Colonic mucosa (tissue), 4 donors: Measurements from ENCODE around the gene NFASC. TPM values are rescaled to one million over a fixed set of nuclear protein-coding genes. Genes with fewer than 3 reads are reported as not detected.

Experiments
- DNase-seq: peaks from one replicate; pipeline ENCODE4 v3.0.0-alpha.2; 2020
- H3K27ac ChIP-seq: fragments of 200-600 bp; one replicate; pipeline ENCODE4 v1.8.0; 2021
- H3K27me3 ChIP-seq: fragments of 200-600 bp; one replicate; pipeline ENCODE4 v1.8.0; 2021
- H3K36me3 ChIP-seq: fragments of 200-600 bp; one replicate; pipeline ENCODE4 v1.8.0; 2021
- H3K4me1 ChIP-seq: fragments of 200-600 bp; one replicate; pipeline ENCODE4 v1.8.0; 2021; ENCODE audit warnings: mild to moderate bottlenecking
- H3K4me3 ChIP-seq: fragments of 200-600 bp; one replicate; pipeline ENCODE4 v1.8.0; 2021
- H3K9ac ChIP-seq, 2 donors: one replicate each; pipeline ENCODE4 v1.7.0; 2013; ENCODE audit warnings: control low read depth in 2 of 2, low read depth in 2 of 2, low read length in 2 of 2
- H3K9me3 ChIP-seq: fragments of 200-600 bp; one replicate; pipeline ENCODE4 v1.8.0; 2021
- intact Hi-C: fragments of 100-400 bp; cut with DNase I; formaldehyde crosslinking; loops from one replicate; pipeline ENCODE4 v1.14.1; 2022
- total RNA-seq, 2 donors: library from RNA; stranded (reverse); fragmentation: NEBNext Ultra II Directional in 1 of 2; extraction: Animal tissue kit (Norgen Biotek cat#: 25700) in 1 of 2; gene quantifications; one replicate each; pipeline ENCODE4 v1.2.1, GENCODE V29; 2021
- TF ChIP-seq, protein P1 (sequence below): fragments of 200-600 bp; IDR thresholded peaks from one replicate; pipeline ENCODE4 v1.8.0; 2022; ENCODE audit warnings: antibody characterized with exemption, mild to moderate bottlenecking
- donor health status: healthy.
- donor health status: DM: no; HTN: no; CAD: no.
- donor health status: DM: no; HTN: no; CAD: no.

The NFASC gene
- total RNA-seq, 2 donors from 2014 or later, result 12.1 to 13.9 TPM

DNA sequence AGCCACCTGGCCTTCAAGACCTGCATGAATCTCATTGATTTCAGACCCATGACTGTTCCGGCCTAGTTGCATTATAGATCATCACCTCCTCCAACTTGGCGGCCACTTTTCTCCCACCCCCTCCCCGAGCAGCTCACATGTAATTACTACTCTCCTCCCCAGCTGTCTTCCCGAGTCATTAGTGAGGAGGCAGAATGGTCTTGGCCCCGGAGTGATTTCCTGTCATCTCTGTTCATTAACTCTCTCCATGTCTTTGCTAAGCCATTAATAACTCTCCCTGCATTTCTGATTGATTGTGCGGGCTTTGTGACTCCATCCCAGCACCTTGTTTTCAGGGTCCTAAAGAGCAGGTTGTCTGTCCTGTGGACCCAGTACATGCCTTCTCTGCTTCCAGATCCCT, 96.8 kb downstream of the NFASC start:
- H3K4me1 ChIP-seq, result no peaks in the 10 kb centered on the region
- TF ChIP-seq, protein P1, sequence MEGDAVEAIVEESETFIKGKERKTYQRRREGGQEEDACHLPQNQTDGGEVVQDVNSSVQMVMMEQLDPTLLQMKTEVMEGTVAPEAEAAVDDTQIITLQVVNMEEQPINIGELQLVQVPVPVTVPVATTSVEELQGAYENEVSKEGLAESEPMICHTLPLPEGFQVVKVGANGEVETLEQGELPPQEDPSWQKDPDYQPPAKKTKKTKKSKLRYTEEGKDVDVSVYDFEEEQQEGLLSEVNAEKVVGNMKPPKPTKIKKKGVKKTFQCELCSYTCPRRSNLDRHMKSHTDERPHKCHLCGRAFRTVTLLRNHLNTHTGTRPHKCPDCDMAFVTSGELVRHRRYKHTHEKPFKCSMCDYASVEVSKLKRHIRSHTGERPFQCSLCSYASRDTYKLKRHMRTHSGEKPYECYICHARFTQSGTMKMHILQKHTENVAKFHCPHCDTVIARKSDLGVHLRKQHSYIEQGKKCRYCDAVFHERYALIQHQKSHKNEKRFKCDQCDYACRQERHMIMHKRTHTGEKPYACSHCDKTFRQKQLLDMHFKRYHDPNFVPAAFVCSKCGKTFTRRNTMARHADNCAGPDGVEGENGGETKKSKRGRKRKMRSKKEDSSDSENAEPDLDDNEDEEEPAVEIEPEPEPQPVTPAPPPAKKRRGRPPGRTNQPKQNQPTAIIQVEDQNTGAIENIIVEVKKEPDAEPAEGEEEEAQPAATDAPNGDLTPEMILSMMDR, result no peak
- H3K27ac ChIP-seq, result no peak overlapping the region
- no peak for DNase-seq
- H3K9ac ChIP-seq, result no peak overlapping the region
- no peaks in the 10 kb centered on the region for H3K36me3 ChIP-seq
- no peak overlapping the region for H3K4me3 ChIP-seq
- H3K27me3 ChIP-seq, result no peaks in the 10 kb centered on the region
- intact Hi-C loops, result no loop called here
- H3K9me3 ChIP-seq, result no peaks in the 10 kb centered on the region

DNA sequence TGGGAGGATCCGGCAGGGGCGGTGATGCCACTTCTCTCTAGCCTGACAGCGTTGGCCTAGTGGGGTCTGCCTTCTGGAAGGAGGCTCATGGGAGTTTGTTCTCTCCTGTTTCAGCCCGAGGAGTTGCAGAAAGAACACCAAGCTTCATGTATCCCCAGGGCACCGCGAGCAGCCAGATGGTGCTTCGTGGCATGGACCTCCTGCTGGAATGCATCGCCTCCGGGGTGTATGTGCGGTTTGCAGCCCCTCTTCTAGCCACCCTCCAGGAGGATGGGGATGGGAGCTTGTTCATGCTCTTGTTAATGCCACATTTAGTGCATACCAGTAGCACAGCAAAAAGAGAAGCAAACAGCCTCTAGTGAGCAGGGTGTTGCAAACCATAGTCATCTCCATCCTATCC, 97.5 kb downstream of the NFASC start:
- TF ChIP-seq, protein P1, result no peak
- no peaks in the 10 kb centered on the region for H3K36me3 ChIP-seq
- intact Hi-C loops, result no loop called here

DNA sequence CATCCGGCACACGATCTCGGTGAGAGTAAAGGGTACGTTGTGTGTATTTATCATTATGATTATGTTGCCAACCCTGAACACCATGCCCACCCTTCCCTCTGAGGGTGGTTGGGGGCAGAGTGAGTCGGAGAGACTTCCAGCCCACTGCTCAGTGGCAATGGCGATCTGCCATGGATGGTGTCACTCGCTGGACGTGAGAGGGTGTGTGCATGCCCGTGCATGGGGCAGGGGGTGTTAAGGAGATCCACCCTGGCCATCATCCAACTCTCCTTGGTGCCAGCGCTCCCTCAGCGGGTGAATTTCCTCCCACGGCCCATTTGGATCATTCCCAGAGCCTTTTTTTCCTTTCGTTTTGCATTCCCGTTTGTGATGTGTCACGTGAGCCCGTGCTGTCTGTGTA, 98.3 kb downstream of the NFASC start:
- Histone ChIP-seq H3K9me3 (no peaks in the 10 kb centered on the region), H3K4me1 (no peaks in the 10 kb centered on the region), H3K9ac (no peak overlapping the region), H3K27me3 (no peaks in the 10 kb centered on the region), H3K4me3 (no peak overlapping the region), H3K36me3 (no peaks in the 10 kb centered on the region), H3K27ac (no peak overlapping the region)
- TF ChIP-seq, protein P1, result no peak
- DNase-seq, result no peak
- intact Hi-C loops, result no loop called here

More for the DNA sequence above, 97.5 kb downstream of the NFASC start:
- Histone ChIP-seq H3K4me3 (no peak overlapping the region), H3K9ac (no peak overlapping the region), H3K27me3 (no peaks in the 10 kb centered on the region), H3K27ac (no peak overlapping the region), H3K4me1 (no peaks in the 10 kb centered on the region), H3K9me3 (no peaks in the 10 kb centered on the region)
- DNase-seq, result no peak

DNA sequence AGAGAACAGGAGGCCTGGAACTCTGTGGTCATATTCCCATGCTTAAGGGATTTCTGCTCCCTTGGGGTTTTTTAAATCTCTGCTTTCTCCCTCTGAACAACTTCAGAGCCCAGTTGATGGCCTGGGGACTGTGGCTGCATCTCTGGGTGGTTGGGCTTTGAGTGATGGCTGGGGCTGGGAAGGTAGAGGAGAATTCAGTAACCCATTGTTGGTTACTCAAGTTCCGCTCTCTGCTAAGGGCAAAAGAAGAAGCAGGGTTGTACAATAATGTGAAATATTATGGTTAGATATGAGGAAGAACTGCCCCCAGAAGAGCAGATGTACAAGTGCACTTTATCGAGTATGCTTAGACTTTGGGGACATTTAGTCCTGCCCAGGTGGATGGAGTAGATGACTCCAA, 100.3 kb downstream of the NFASC start:
- Histone ChIP-seq H3K27ac (no peak overlapping the region), H3K36me3 (no peaks in the 10 kb centered on the region), H3K4me3 (no peak overlapping the region), H3K9ac (no peak overlapping the region), H3K9me3 (no peaks in the 10 kb centered on the region), H3K27me3 (no peaks in the 10 kb centered on the region), H3K4me1 (no peaks in the 10 kb centered on the region)
- TF ChIP-seq, protein P1, result no peak
- intact Hi-C loops, result no loop called here
- no peak for DNase-seq

DNA sequence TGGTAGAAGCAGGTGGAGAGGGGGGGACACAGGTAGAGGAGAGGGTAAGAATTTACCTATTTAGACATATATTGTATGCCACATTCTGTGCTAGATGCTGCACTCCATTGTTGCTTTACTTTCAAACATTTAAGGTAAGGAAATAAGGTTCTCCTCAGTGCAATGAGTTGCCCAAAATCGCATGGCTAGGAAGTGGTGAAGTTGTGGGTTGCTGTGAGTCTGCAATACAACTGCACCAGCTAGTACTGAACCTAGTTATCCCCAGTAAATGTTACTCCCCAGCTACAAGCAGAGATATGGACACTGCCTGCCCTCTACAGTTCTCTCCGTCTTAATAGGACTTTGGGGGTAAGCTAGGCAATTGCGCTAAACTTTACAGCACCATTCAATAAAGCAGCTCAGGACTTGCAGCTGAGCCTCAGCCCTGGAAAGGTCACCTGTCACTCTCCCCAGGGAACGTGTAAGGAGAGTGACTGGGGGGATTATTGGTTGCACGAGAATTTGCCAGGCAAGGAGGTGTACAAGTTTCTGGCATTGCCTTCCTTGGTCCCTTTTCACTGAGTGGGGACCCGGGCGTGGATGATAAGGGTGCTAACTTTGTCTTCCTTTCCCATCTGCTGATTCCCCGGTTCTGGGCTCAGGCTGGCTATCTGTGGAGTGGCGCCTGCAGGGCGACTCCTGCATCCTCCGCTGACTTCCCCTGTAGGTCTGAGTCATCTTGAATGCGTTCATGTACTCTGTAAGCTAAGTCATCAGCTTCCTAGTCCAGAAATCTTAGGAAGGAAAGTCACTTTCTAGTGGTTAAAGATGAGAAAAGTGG, 101.1 kb downstream of the NFASC start:
- H3K9ac ChIP-seq, result no peak overlapping the region
- H3K27me3 ChIP-seq, result no peaks in the 10 kb centered on the region
- intact Hi-C loops, result no loop called here
- H3K4me1 ChIP-seq, result no peaks in the 10 kb centered on the region
- no peaks in the 10 kb centered on the region for H3K36me3 ChIP-seq
- H3K4me3 ChIP-seq, result no peak overlapping the region
- no peak for DNase-seq
- H3K27ac ChIP-seq, result no peak overlapping the region
- TF ChIP-seq, protein P1, result no peak
- H3K9me3 ChIP-seq, result no peaks in the 10 kb centered on the region
